NCI-H748 (cell line): ENCODE results near the gene DNAI7.

ENCODE experiments used
- DNase-seq: peaks from one replicate; lab custom pipeline; 2025; ENCODE audit not compliant: unreplicated experiment; lab: John Stamatoyannopoulos, UW

Gene DNAI7

GRCh38 chr12:25186038-25186787, 8.7 kb downstream of the DNAI7 start:
- no peak for DNase-seq

DNA sequence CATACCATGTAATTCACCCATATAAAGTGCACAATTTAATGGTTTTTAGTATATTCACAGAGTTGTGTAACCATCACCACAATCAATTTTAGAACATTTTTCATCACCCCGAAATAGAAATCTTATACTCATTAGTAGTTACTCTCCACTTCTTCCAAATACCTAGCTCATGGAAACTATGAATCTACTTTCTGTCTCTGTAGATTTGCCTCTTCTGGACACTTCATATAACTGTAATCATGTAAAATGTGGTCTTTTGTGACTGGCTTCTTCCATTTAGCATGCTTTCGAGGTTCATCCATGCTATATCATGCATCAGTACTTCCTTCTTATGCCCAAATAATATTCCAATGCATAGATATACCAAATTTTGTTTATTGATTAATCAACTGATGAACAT, 10.8 kb downstream of the DNAI7 start:
- DNase-seq, result no peak

- DNase-seq, result no peak
These were observed 12.2 kb downstream of the DNAI7 start for GRCh38 chr12:25182765-25183164.

DNA sequence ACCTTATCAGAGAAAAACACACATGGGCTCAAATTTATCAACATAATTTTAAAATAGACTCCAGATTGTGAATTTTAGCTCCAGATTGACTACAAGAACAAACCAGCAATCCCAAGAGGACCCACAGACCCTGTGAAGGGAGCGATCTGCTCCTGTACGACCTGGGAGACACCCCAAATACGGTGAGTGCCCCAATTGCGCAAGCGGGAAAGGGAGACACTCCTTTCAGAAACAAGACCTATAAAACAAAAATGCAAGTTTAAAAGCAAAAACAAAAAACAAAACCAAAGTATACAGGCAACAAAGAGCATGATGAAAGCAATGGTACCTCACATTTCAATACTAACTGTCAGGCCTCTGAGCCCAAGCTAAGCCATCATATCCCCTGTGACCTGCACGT, 32.1 kb downstream of the DNAI7 start:
- DNase-seq, result no peak

GRCh38 chr12:25156061-25156460, 38.9 kb downstream of the DNAI7 start:
- DNase-seq, result no peak

DNA sequence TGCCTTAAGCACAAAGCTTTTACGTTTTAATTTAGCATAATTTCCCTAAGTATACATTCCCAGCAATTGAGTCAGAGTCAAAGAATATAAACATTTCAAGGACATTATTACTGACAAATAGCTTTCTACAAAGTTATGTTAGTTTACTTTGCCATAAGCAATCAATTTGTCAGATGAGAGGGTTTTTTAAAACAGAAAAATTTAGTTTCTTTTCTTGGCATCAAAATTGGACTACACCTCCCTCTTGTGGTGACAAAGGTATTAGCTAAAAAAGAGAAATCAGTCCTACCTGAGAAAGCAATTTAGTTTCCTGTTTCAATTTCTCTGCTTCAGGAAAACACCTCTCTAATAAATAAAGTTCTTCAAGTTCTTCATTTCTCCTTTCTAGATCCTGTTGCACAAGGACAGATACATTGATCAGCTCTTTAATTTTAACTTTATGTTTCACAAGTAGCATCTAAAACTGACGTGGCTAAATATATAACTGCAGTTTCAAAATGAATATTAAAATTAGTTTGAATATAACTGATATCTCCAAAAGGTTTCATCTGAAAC, 39.9 kb downstream of the DNAI7 start:
- DNase-seq, result peak; percentile 1

- no peak for DNase-seq
These were observed 42.9 kb downstream of the DNAI7 start for GRCh38 chr12:25152055-25152454.

DNA sequence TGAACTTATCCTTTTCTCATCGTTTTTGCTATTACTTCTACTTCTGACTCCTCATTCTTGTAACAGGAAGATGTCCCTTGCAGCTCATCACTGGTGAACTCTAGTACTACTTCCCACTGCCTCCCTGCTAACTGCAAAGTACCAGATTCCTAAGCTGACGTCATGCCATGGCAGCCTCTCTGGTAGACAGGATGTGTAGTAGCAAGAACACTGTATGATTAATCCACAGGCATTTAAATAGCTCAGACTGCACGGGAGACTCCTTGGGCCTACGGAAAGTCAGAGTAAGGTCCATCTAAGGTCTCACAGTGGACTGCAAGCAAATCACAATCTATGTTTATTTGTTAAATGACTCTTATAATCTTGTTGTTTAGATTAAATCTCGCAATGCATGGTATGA, 43.5 kb downstream of the DNAI7 start:
- DNase-seq, result no peak

- DNase-seq, result no peak
These were observed 48.3 kb downstream of the DNAI7 start for GRCh38 chr12:25146686-25147085.

GRCh38 chr12:25135531-25136154, 59.3 kb downstream of the DNAI7 start:
- DNase-seq, result no peak

GRCh38 chr12:25131270-25131669, 63.7 kb downstream of the DNAI7 start:
- DNase-seq, result no peak

- DNase-seq, result peak; percentile 44
These were observed 64.2 kb downstream of the DNAI7 start for GRCh38 chr12:25130741-25131188.

DNA sequence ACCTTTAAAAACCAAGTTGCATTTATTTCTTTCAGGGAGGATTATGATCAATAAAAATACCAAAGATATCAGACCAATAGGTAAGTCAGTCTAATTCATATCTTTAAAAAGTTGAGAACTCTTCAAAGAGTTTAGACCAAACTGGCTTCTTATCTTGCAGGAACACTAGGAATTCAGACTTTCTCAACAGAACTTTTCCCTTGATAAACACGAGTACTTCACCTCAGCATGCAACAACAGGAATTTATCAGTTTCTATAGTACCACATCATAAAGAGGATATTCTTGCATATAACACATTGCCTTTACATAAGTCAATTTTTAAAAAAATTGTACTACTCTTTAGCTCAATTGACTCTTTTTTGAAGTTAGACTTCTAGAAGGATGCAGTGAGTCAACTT, 68.2 kb downstream of the DNAI7 start:
- no peak for DNase-seq

GRCh38 chr12:25126101-25126500, 68.9 kb downstream of the DNAI7 start:
- DNase-seq, result no peak

- DNase-seq, result no peak
These were observed 70.5 kb downstream of the DNAI7 start for GRCh38 chr12:25124493-25124892.

DNA sequence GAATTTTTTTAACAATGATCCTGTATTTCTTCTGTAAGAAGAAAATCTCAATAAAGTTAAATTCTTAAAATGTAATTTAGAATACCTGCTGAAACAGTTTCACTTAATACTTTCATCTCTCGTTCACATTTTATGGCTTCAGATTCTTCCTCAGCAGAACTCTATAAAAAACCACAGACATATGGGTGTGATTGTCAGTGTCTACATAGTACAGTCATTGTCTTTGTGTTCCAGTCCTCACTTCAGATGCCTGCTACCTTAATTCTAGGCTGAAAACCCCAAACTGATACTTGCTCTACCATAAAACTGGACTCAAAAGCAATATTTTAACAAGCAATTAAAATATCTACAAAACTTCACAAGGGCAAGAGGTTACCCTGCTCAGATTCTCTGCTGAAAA, 71.8 kb downstream of the DNAI7 start:
- no peak for DNase-seq

DNA sequence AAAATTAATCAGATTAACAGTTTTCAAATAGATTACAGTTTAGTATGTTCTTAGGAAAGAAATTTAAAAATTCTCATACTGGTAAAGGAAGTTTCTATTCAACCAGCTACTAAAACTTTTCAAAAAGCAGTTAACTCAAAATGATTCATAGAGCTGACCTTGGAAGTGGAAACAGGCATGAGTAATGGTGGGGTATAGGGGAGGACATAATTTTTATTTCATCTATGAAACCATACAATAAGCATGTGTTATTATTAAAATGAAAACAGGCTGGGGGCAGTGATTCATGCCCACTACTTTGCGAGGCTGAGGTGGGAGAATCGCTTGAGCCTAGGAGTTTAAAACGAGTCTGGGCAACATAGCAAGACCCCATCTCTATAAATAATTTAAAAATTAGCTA, 73.0 kb downstream of the DNAI7 start:
- no peak for DNase-seq

DNA sequence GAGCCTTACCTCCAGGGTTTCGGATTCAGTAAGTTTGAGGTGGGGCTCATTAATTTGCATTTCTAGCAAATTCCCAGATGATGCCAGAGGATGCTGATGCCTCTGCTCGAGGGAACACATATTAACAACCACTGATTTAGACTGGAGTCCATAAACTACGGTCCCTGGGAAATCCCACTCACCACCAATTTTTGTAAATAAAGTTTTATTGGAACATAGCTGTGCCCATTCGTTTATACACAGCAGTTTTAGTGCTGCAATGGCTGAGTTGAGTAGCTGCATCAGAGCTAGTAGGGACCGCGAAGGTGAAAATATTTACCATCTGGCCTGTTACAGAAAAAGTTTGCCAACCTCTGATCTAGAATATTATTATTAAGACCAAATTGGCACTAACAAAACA, 73.8 kb downstream of the DNAI7 start:
- no peak for DNase-seq

DNA sequence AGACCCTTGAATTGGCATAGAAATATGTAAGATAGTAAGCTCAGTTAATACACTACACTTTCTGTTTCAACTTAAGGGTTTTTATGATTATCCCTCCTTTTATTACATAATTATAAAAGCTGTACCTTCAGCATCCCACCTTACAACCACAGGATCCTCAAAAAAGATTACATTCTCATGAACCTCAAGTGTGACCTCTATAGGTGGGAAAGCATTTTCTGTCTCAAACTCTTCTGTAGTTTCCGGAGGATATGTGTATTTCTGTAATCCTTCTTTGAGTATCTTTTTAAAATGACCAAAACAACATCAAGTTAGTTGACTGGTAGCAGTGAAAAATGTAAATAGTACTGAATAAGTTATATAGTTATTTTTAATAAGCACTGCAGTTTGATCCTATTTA, 75.9 kb downstream of the DNAI7 start:
- DNase-seq, result no peak

DNA sequence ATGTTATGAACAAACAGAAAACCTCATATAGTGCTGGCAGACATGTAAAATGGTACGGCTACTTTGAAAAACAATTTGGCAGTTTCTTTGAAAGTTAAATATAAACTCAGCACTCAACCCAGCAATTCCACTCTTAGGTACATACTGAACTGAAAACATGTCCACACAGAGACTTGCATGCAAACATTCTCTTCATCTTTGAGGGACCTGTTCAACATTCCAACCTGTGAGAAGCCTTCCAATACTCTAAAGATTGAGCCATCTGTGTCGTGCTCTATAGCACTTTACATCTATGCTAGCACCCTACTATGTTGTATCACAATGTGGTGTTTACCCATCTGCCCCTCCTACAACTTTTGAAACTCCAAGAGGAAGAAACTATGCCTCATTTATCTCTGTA, 79.3 kb downstream of the DNAI7 start:
- DNase-seq, result peak; percentile 0

DNA sequence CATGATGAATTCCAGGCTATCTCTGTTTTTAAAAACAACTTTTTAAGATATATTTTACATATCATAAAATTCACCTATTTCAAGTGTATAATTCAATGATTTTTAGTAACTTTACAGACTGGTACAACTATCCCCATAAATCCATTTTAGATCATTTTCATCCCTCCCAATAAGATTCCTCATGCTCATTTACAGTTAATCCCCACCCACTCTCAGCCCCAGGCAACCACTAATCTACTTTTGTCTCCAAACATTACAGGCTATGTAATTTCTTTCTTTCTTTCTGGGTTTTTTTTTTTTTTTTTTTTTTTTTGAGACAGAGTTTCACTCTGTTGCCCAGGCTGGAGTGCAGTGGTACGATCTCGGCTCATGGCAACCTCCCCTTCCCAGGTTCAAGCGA, 81.3 kb downstream of the DNAI7 start:
- DNase-seq, result no peak

- DNase-seq, result no peak
These were observed 84.7 kb downstream of the DNAI7 start for GRCh38 chr12:25110260-25110659.

GRCh38 chr12:25107920-25108319, 87.0 kb downstream of the DNAI7 start:
- no peak for DNase-seq
